SK-N-SH treated with all-trans-retinoic acid at 6 μM for 48 hours (cell line): Measurements from ENCODE around the gene CSNK2B.

ENCODE experiments used
- ATAC-seq: fragments of 200-7000 bp; cut with Tn5 transposase; 3 replicates; pipeline ENCODE4 v1.9.1; 2020; ENCODE audit warnings: mild to moderate bottlenecking, moderate library complexity
- ARNTL ChIP-seq: fragments of 450-650 bp; formaldehyde crosslinking; IDR thresholded peaks from 2 replicates; pipeline ENCODE4 v1.5.0; 2020; ENCODE audit warnings: low read depth, mild to moderate bottlenecking, moderate library complexity, borderline replicate concordance
- GLIS3 ChIP-seq: fragments of 250-450 bp; sonication (Bioruptor Pico); IDR thresholded peaks from 2 replicates; pipeline ENCODE4 v1.5.0; 2020; ENCODE audit warnings: mild to moderate bottlenecking, moderate library complexity
- ISL1 ChIP-seq: fragments of 250-450 bp; sonication (Bioruptor Pico); IDR thresholded peaks from 2 replicates; pipeline ENCODE4 v2.1.2; 2022; ENCODE audit warnings: mild to moderate bottlenecking, moderate library complexity
- OSR1 ChIP-seq: fragments of 250-450 bp; sonication (Bioruptor Pico); IDR thresholded peaks from 2 replicates; pipeline ENCODE4 v1.8.0; 2022; ENCODE audit warnings: moderate library complexity, mild to moderate bottlenecking, inconsistent platforms
- PPARA ChIP-seq: fragments of 250-450 bp; sonication (Bioruptor Pico); IDR thresholded peaks from 2 replicates; pipeline ENCODE4 v1.5.0; 2020; ENCODE audit warnings: mild to moderate bottlenecking, borderline replicate concordance
- RARB ChIP-seq: fragments of 250-450 bp; sonication (Bioruptor Pico); IDR thresholded peaks from 2 replicates; pipeline ENCODE4 v1.8.0; 2021; ENCODE audit warnings: mild to moderate bottlenecking, moderate library complexity
- SNAI2 ChIP-seq: fragments of 250-450 bp; sonication (Bioruptor Pico); IDR thresholded peaks from 2 replicates; pipeline ENCODE4 v1.5.0; 2020; ENCODE audit warnings: mild to moderate bottlenecking, moderate library complexity
- TCF4 ChIP-seq: fragments of 250-450 bp; sonication (Bioruptor Pico); IDR thresholded peaks from 2 replicates; pipeline ENCODE4 v1.8.0; 2021; ENCODE audit warnings: mild to moderate bottlenecking, moderate library complexity, borderline replicate concordance
- TOX ChIP-seq: fragments of 250-450 bp; sonication (Bioruptor Pico); IDR thresholded peaks from 2 replicates; pipeline ENCODE4 v1.8.0; 2021; ENCODE audit warnings: mild to moderate bottlenecking, moderate library complexity, borderline replicate concordance
- ZC3H10 ChIP-seq: fragments of 250-450 bp; sonication (Bioruptor Pico); IDR thresholded peaks from 2 replicates; pipeline ENCODE4 v1.5.1; 2021; ENCODE audit warnings: mild to moderate bottlenecking, moderate library complexity
- ZFP3 ChIP-seq: fragments of 250-450 bp; sonication (Bioruptor Pico); IDR thresholded peaks from 2 replicates; pipeline ENCODE4 v1.5.0; 2020; ENCODE audit warnings: mild to moderate bottlenecking, moderate library complexity
- ZFP30 ChIP-seq: fragments of 450-650 bp; formaldehyde crosslinking; IDR thresholded peaks from 2 replicates; pipeline ENCODE4 v1.5.0; 2022; ENCODE audit warnings: mild to moderate bottlenecking, moderate library complexity
- ZNF70 ChIP-seq: fragments of 450-650 bp; formaldehyde crosslinking; IDR thresholded peaks from 2 replicates; pipeline ENCODE4 v1.5.0; 2020; ENCODE audit warnings: mild to moderate bottlenecking, moderate library complexity
- ZNF8 ChIP-seq: fragments of 450-650 bp; formaldehyde crosslinking; IDR thresholded peaks from 2 replicates; pipeline ENCODE4 v1.5.0; 2020; ENCODE audit warnings: mild to moderate bottlenecking, moderate library complexity
- TF ChIP-seq, protein P1 (sequence below): fragments of 250-450 bp; sonication (Bioruptor Pico); IDR thresholded peaks from 2 replicates; pipeline ENCODE4 v1.8.0; 2021; ENCODE audit warnings: low read depth, mild to moderate bottlenecking, moderate library complexity, borderline replicate concordance
- TF ChIP-seq, protein P2 (sequence below): fragments of 250-450 bp; sonication (Bioruptor Pico); IDR thresholded peaks from 2 replicates; pipeline ENCODE4 v1.8.0; 2020; ENCODE audit warnings: mild to moderate bottlenecking, moderate library complexity, borderline replicate concordance
- TF ChIP-seq, protein P3 (sequence below): fragments of 250-450 bp; sonication (Bioruptor Pico); IDR thresholded peaks from 2 replicates; pipeline ENCODE4 v1.5.1; 2021; ENCODE audit warnings: mild to moderate bottlenecking, moderate library complexity
- TF ChIP-seq, protein P4 (sequence below): fragments of 250-450 bp; sonication (Bioruptor Pico); IDR thresholded peaks from 2 replicates; pipeline ENCODE4 v1.5.1; 2020; ENCODE audit warnings: low read depth, mild to moderate bottlenecking, moderate library complexity

The CSNK2B gene

DNA sequence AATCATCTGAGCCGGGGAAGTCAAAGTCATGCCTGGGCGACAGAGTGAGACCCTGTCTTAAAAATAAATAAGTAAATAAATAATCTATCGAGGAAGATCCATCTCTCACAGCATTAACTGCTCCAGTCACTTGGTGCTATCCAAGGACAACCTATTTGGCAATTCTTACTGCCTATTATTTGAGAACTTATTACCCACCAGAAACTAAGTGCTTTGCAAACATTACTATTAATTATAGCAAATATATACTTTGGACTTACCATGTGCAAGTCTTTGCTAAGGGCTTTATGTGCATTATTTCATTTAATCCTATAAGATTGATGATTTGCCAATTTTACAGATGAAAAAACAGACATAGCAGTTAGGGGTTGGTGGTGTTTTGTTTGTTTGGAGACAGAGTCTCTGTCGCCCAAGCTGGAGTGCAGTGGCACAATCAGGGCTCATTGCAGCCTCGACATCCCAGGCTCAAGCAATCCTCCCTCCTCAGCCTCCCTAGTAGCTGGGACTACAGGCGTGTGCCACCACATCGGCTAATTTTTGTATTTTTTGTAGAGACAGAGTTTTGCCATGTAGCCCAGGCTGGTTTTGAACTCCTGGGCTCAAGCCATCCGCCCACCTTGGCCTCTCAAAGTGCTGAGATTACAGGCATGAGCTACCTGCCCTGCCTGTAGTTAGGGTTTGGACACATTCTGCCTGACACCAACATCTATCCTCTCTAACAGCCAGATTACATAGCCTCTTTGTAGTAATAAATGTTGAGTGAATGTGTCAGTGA lies 11.1 kb upstream of the CSNK2B start:
- TF ChIP-seq ZFP3 (CRISPR knock-in tag) (no peak), OSR1 (CRISPR knock-in tag) (no peak)
- ATAC-seq: no peak

DNA sequence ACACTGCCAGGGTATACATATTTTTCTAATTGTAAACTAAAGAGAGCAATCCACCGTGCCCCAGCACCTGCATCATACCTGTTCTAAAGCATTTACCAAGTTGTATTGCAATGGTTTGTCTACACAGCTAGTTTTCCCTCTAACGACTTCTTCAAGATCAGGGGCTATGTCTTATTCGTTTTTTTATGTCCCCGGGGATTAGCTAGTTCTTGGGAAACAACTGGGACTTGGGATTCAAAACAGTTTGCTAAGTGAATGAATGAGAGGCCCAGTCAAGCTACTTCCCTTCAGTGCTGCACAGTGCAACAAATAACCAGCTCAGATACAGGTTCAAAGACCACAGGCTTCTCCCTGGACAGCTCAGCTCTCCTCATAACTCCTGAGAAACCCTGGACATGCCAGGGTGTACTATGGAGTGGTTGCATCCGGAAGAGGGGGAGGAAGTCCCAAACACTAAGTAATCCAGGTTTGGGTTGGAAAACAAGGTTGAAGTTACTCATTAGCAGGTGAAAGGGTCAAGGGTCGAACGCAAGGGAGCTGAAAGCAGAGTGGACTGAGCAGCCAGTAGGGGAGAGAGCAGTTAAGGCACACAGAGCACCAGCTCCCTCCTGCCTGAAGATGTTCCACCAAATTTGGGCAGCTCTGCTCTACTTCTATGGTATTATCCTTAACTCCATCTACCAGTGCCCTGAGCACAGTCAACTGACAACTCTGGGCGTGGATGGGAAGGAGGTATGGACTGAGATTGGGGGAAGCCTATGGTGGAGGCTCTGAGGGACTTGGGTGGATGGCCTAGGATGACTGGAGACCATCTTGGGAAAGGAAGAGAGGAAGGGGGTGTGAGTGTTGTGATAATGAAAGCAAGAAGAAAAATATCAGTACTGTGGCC lies 10.3 kb upstream of the CSNK2B start, which contains the start of gene APOM:
Gene APOM (plus strand): TSS at position 546 of the 889 bp plus-strand sequence. CDS start 73 bp downstream, at position 619.
- ATAC-seq: no peak
- no peak for TF ChIP-seq ARNTL (CRISPR knock-in tag)
- no peak for TF ChIP-seq TOX (CRISPR knock-in tag)
- TF ChIP-seq, protein P1, sequence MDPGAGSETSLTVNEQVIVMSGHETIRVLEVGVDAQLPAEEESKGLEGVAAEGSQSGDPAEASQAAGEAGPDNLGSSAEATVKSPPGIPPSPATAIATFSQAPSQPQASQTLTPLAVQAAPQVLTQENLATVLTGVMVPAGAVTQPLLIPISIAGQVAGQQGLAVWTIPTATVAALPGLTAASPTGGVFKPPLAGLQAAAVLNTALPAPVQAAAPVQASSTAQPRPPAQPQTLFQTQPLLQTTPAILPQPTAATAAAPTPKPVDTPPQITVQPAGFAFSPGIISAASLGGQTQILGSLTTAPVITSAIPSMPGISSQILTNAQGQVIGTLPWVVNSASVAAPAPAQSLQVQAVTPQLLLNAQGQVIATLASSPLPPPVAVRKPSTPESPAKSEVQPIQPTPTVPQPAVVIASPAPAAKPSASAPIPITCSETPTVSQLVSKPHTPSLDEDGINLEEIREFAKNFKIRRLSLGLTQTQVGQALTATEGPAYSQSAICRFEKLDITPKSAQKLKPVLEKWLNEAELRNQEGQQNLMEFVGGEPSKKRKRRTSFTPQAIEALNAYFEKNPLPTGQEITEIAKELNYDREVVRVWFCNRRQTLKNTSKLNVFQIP (CRISPR knock-in tag): no peak
- TF ChIP-seq ISL1 (CRISPR knock-in tag): no peak
- no peak for TF ChIP-seq OSR1 (CRISPR knock-in tag)
- TF ChIP-seq, protein P2, sequence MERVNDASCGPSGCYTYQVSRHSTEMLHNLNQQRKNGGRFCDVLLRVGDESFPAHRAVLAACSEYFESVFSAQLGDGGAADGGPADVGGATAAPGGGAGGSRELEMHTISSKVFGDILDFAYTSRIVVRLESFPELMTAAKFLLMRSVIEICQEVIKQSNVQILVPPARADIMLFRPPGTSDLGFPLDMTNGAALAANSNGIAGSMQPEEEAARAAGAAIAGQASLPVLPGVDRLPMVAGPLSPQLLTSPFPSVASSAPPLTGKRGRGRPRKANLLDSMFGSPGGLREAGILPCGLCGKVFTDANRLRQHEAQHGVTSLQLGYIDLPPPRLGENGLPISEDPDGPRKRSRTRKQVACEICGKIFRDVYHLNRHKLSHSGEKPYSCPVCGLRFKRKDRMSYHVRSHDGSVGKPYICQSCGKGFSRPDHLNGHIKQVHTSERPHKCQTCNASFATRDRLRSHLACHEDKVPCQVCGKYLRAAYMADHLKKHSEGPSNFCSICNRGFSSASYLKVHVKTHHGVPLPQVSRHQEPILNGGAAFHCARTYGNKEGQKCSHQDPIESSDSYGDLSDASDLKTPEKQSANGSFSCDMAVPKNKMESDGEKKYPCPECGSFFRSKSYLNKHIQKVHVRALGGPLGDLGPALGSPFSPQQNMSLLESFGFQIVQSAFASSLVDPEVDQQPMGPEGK (CRISPR knock-in tag): no peak
- no peak for TF ChIP-seq ZC3H10 (CRISPR knock-in tag)
- TF ChIP-seq TCF4 (CRISPR knock-in tag): no peak
- TF ChIP-seq, protein P3, sequence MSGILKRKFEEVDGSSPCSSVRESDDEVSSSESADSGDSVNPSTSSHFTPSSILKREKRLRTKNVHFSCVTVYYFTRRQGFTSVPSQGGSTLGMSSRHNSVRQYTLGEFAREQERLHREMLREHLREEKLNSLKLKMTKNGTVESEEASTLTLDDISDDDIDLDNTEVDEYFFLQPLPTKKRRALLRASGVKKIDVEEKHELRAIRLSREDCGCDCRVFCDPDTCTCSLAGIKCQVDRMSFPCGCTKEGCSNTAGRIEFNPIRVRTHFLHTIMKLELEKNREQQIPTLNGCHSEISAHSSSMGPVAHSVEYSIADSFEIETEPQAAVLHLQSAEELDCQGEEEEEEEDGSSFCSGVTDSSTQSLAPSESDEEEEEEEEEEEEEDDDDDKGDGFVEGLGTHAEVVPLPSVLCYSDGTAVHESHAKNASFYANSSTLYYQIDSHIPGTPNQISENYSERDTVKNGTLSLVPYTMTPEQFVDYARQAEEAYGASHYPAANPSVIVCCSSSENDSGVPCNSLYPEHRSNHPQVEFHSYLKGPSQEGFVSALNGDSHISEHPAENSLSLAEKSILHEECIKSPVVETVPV (CRISPR knock-in tag): no peak
- TF ChIP-seq, protein P4, sequence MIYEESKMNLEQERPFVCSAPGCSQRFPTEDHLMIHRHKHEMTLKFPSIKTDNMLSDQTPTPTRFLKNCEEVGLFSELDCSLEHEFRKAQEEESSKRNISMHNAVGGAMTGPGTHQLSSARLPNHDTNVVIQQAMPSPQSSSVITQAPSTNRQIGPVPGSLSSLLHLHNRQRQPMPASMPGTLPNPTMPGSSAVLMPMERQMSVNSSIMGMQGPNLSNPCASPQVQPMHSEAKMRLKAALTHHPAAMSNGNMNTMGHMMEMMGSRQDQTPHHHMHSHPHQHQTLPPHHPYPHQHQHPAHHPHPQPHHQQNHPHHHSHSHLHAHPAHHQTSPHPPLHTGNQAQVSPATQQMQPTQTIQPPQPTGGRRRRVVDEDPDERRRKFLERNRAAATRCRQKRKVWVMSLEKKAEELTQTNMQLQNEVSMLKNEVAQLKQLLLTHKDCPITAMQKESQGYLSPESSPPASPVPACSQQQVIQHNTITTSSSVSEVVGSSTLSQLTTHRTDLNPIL: no peak
- no peak for TF ChIP-seq ZFP30 (CRISPR knock-in tag)
- no peak for TF ChIP-seq GLIS3
- TF ChIP-seq ZNF70 (CRISPR knock-in tag): no peak
- no peak for TF ChIP-seq RARB (CRISPR knock-in tag)
- no peak for TF ChIP-seq SNAI2 (CRISPR knock-in tag)
- TF ChIP-seq, all 23 proteins: peak for 0

DNA sequence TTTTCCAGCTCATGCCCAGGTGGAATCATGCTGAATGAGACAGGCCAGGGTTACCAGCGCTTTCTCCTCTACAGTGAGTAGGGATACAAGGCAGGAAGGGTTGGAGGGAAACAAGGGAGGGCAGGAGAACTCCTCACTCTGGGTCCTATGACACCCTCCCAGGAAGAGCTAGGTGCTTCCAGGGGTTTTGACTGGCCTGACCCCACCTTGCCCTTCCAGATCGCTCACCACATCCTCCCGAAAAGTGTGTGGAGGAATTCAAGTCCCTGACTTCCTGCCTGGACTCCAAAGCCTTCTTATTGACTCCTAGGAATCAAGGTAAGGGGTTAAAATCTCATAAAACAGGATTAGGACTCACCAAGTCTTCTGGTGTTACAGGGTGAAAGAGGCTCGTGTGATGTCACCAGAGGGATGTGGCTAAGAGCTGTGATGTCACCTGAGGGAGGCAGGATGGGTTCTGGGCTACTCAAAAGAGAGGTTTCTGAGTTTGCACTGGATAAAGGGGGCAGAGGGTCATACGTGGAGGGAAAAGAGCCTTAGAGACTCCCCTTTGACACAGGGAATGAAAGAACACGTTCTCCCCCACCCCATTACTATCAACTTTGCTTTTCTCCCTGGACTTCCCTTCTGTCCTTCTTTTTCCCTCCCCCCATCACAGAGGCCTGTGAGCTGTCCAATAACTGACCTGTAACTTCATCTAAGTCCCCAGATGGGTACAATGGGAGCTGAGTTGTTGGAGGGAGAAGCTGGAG lies 8.3 kb upstream of the CSNK2B start:
- TF ChIP-seq ZNF70 (CRISPR knock-in tag) (no peak), RARB (CRISPR knock-in tag) (no peak), PPARA (CRISPR knock-in tag) (no peak), ZC3H10 (CRISPR knock-in tag) (no peak), ZNF8 (CRISPR knock-in tag) (no peak), OSR1 (CRISPR knock-in tag) (no peak), ZFP30 (CRISPR knock-in tag) (no peak), ISL1 (CRISPR knock-in tag) (no peak), TCF4 (CRISPR knock-in tag) (no peak)
- TF ChIP-seq, protein P1 (CRISPR knock-in tag): no peak
- TF ChIP-seq, protein P4: no peak
- ATAC-seq: no peak
